ENCODE results near the gene KCNE1.

DNA sequence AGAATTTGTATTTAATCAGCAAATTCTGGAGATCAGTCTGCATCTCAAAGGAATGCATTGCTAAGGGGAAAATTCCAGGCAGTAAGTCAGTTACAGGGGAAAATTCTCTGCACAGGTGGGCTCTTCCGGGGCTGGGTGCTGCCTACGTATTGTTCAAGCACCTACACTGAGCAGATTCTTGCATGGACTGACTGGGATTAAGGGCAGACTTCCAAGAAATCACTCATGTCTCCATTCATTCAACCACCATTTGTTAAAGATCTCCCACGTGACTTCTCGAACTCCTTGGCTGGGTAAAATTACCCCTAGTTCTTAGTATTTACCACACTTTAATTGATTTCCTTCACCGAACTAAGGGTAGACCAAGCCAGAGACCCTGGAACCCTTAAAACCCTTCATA, 28.2 kb upstream of the KCNE1 start:
- TF ChIP-seq, protein P1, sequence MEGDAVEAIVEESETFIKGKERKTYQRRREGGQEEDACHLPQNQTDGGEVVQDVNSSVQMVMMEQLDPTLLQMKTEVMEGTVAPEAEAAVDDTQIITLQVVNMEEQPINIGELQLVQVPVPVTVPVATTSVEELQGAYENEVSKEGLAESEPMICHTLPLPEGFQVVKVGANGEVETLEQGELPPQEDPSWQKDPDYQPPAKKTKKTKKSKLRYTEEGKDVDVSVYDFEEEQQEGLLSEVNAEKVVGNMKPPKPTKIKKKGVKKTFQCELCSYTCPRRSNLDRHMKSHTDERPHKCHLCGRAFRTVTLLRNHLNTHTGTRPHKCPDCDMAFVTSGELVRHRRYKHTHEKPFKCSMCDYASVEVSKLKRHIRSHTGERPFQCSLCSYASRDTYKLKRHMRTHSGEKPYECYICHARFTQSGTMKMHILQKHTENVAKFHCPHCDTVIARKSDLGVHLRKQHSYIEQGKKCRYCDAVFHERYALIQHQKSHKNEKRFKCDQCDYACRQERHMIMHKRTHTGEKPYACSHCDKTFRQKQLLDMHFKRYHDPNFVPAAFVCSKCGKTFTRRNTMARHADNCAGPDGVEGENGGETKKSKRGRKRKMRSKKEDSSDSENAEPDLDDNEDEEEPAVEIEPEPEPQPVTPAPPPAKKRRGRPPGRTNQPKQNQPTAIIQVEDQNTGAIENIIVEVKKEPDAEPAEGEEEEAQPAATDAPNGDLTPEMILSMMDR (conservative IDR thresholded peaks at IDR 0.05 in 1 of 2, IDR thresholded peaks at IDR 0.05 in 1 of 2; ENCODE audit: extremely low read depth in 1 of 2, insufficient read depth in 1 of 2, low read depth in 1 of 2, low read length in 2 of 2): no peak
- TF ChIP-seq EZH2 (IDR thresholded peaks at IDR 0.05; ENCODE audit: borderline replicate concordance, low read length): no peak

Data from mammary epithelial cell (primary cell).